Kidney epithelial cell (primary cell): ENCODE measurements around the gene TRUB2. TPM values are rescaled to one million over a fixed set of nuclear protein-coding genes. Genes with fewer than 3 reads are reported as not detected.
"Not testable (repeated sequence)": the region's sequence is repeated elsewhere in the genome, so short reads cannot be mapped to it uniquely, and the experiment has no call there.

Experiments used
- DNase-seq: peaks from one replicate; pipeline ENCODE4 v3.0.0-alpha.2; 2010; ENCODE audit warnings: low read depth
- H3K27me3 ChIP-seq: 2 replicates; pipeline ENCODE4 v1.6.0; 2011; ENCODE audit warnings: low read length; ENCODE audit not compliant: control insufficient read depth, insufficient read depth
- H3K36me3 ChIP-seq: 2 replicates; pipeline ENCODE4 v1.5.1; 2011; ENCODE audit warnings: low read length; ENCODE audit not compliant: control insufficient read depth, insufficient read depth
- H3K4me3 ChIP-seq: 2 replicates; pipeline ENCODE4 v1.5.1; 2011; ENCODE audit warnings: low read depth, mild to moderate bottlenecking, control low read depth, low read length
- total RNA-seq: library from RNA; depleted of rRNA; stranded (reverse); fragments of >200 nt; gene quantifications from 2 replicates; pipeline ENCODE4 v1.2.3, GENCODE V29; 2015
- TF ChIP-seq, protein P1 (sequence below): IDR thresholded peaks from 2 replicates; pipeline ENCODE4 v1.5.1; 2011; ENCODE audit warnings: mild to moderate bottlenecking, moderate library complexity, low read length, control low read depth, inconsistent platforms; ENCODE audit not compliant: insufficient read depth, poor library complexity, severe bottlenecking

Gene TRUB2
- total RNA-seq, 1 donor from 2014 or later, result 24.4 TPM

DNA sequence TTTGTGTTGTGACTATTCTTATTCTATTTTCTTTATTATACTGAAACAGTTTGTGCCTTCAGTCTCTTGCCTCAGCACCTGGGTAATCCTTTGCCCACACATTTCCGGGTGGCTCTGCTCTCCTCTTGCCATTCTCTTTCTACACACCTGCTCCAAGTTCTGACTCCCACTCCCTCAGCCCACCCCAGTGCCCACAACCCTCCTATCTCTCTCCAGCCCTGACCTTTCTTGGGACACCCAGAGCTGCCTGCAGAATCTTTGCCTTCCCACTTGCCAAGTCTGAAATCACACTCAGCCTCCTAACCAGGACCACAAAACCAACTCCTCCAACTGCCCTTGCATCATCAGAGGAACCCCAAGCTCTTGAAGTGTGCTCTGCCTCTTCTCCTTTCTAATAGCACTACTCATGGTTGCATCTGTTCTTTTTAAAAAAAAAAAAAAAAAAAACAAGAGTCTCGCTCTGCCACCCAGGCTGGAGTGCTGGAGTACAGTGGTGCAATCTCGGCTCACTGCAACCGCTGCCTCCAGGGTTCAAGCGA lies 42.1 kb downstream of the TRUB2 start:
- TF ChIP-seq, protein P1, sequence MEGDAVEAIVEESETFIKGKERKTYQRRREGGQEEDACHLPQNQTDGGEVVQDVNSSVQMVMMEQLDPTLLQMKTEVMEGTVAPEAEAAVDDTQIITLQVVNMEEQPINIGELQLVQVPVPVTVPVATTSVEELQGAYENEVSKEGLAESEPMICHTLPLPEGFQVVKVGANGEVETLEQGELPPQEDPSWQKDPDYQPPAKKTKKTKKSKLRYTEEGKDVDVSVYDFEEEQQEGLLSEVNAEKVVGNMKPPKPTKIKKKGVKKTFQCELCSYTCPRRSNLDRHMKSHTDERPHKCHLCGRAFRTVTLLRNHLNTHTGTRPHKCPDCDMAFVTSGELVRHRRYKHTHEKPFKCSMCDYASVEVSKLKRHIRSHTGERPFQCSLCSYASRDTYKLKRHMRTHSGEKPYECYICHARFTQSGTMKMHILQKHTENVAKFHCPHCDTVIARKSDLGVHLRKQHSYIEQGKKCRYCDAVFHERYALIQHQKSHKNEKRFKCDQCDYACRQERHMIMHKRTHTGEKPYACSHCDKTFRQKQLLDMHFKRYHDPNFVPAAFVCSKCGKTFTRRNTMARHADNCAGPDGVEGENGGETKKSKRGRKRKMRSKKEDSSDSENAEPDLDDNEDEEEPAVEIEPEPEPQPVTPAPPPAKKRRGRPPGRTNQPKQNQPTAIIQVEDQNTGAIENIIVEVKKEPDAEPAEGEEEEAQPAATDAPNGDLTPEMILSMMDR, result no peak
- H3K27me3 ChIP-seq, result no peaks in the 10 kb centered on the region
- no peak overlapping the region for H3K4me3 ChIP-seq
- H3K36me3 ChIP-seq, result no peaks in the 10 kb centered on the region
- DNase-seq, result no peak

DNA sequence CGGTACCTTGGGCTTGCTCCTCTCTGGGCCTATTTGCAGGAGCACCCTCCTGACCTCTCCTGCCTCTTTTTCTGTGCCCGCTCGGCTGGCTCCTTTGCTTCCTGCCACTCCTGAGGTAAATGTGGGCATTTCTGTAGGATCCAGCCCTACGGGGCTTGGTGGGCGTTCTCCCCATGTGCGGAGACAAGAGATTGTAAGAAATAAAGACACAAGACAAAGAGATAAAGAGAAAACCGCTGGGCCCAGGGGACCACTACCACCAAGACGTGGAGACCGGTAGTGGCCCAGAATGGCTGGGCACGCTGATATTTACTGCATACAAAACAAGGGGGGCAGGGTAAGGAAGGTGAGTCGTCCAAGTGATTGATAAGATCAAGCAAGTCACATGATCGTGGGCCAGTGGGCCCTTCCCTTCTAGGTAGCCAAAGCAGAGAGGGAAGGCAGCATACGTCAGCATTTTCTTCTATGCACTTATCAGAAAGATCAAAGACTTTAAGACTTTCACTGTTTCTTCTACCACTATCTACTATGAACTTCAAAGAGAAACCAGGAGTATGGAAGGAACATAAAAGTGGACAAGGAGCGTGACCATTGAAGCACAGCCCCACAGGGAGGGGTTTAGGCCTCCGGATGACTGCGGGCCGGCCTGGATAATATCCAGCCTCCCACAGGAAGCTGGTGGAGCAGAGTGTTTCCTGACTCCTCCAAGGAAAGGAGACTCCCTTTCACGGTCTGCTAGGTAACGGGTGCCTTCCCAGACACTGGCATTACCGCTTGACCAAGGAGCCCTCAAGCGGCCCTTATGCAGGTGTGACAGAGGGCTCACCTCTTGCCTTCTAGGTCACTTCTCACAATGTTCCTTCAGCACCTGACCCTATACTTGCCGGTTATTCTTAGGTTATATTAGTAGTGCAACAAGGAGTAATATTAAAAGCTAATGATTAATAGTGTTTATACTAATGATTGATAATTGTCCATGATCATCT lies 42.9 kb downstream of the TRUB2 start:
- not testable (repeated sequence) for H3K4me3 ChIP-seq, H3K36me3 ChIP-seq, H3K27me3 ChIP-seq, DNase-seq

DNA sequence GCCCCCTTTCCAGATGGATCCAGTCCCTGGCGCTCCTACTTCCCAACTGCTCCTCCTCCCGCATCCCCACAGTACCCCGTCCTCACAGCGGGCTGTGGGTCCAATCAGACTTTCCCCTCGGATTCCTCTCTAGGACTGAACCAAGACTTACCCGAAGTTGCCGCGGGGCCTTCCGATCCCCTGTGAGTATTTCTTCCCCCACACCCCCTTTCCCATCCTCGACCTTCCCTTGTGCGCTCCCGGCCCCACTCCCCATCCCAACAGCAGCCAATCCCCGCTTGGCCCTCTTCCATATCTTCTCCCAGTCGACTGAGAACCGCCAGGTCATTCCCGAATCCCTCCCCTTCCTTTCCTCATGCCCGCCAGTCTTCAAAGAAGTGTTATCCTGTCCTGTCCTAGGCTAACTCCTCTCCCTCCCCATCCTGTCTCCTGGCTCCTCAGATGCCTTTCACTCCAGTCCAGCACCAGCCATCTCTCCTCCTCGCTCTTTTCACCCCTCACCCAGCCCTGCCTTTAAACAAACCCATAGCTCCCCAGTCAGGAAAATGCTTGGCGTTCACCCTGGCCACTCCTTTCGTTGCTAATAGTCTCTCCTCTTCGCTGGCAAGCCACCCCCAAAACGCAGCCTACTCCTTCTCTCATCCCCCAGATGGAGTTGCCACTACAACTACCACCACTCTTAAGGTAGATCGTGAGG lies 45.5 kb downstream of the TRUB2 start:
- Histone ChIP-seq H3K36me3 (peaks cover 1% of the 10 kb centered on the region), H3K27me3 (no peaks in the 10 kb centered on the region), H3K4me3 (peak overlapping the region; percentile 59)
- no peak for DNase-seq
- TF ChIP-seq, protein P1, result no peak

DNA sequence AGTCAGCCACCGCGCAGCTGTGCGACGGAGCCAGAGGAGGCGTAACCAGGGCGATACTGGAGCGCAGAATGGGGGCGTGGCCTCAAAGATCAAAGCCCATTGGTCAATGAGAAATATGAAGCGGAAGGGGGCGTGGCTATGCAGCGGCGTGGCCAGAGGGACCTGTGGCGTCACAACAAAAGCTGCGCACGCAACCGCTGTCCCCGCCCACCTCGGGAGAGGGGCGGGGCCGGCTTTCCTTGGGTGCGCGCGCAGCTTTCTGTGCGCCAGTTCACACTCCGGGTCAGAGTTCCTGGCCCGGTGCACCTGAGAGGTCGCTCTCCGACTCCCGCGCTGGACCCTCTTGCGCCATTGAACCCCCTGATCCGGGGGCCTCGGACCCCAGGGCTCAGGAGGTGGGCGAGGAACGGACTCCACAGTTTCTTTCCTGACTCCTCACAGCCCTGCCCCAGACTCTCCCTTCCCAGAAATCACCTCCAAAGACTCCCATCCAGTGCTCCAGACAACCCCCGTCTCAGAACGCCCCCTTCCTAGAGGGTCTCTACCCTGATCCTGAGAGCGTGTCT lies 46.2 kb downstream of the TRUB2 start, which contains the start of gene SWI5:
TSS of gene SWI5 (plus strand) at position 269 of the 566 bp plus-strand sequence.
- H3K27me3 ChIP-seq, result no peaks in the 10 kb centered on the region
- H3K4me3 ChIP-seq, result peak within 1 kb of the TSS; percentile 79
- peak; percentile 90 for DNase-seq
- TF ChIP-seq, protein P1, result no peak
- peaks cover 1% of the 10 kb centered on the region for H3K36me3 ChIP-seq

DNA sequence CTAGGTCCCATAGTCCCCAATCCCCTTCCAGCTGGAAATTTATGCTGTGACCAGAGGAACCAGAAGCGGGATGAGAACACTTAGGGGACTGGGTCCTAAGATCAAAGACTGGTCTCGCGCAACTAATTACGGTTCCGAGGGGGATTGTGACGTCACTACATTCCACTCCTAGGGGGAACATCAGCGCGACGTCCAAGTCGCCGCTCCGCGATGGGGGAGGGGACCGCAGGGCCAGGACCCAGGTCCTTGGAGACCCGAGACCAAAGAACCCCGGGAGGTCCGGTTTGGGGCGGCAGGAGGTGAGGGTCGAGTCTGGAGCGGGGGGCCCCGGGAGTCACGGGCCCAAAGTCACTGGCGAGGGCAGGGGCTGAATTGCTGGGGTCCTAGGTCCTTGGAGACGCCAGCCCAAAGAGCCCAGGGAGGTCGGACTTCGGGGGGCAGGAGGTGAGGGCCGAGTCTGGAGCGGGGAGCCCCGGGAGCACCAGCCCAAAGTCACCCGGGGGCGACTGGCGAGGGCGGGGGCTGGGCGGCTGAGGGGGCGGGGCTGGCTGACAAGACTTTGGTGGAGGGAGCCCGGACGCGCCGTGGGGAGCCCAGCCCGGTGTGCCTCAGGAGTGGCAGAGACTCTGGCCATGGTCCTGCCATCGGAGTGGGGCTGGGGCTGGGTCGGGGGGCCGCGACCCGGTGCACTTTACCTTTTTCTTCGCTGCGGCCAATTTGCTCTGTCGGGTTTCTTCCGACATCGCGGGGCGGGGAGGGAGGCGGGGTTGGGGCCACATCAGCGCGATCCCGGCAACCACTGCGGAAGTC lies 46.8 kb downstream of the TRUB2 start, which contains the start of gene GOLGA2:
TSS of gene GOLGA2 (minus strand) at position 810 of the 810 bp plus-strand sequence. CDS start at position 779, 31 bp downstream.
- no peaks in the 10 kb centered on the region for H3K27me3 ChIP-seq
- peaks cover 1% of the 10 kb centered on the region for H3K36me3 ChIP-seq
- TF ChIP-seq, protein P1, result no peak
- peak within 1 kb of the TSS; percentile 79 for H3K4me3 ChIP-seq
- DNase-seq, result no peak
